ENCODE data around the gene TTC32. TPM values are rescaled to one million over a fixed set of nuclear protein-coding genes. Genes with fewer than 3 reads are reported as not detected.

TTC32 gene
- total and polyA plus RNA-seq, 2 of the 4 experiments (the other 2 are of a cell fraction): 1.1 to 3.9 TPM

- H4K5ac ChIP-seq (ENCODE audit: low read depth, low read length): no peak overlapping the region
- H3K56ac ChIP-seq (ENCODE audit: extremely low read depth, insufficient read depth, low read length): no peak overlapping the region
- H3K27me3 ChIP-seq (ENCODE audit: control insufficient read depth, insufficient read depth, low read length): no peaks in the 10 kb centered on the region
- DNase-seq (no peak), ATAC-seq (ENCODE audit: low read depth) (no peak)
- peaks cover 8% of the 10 kb centered on the region for H3K4me1 ChIP-seq (ENCODE audit: control insufficient read depth, insufficient read depth, low read length)
- no peak overlapping the region for H3K14ac ChIP-seq (replicated peaks; ENCODE audit: low read depth, low read length)
- H3K9me3 ChIP-seq (ENCODE audit: control insufficient read depth, insufficient read depth, low read length): no peaks in the 10 kb centered on the region
- no peak overlapping the region for H4K91ac ChIP-seq (ENCODE audit: insufficient read depth, low read depth, low read length)
- peaks cover 4% of the 10 kb centered on the region for H3K36me3 ChIP-seq (ENCODE audit: control insufficient read depth, insufficient read depth, low read length)
- no peak overlapping the region for H2AFZ ChIP-seq (replicated peaks; ENCODE audit: low read length, poor library complexity)
- H4K20me1 ChIP-seq (ENCODE audit: insufficient read depth, low read length): peaks cover 7% of the 10 kb centered on the region; the same call in 1 of the 2 replicates
- H3K4me2 ChIP-seq (ENCODE audit: low read depth, low read length): no peak overlapping the region
- no peak overlapping the region for H2AK9ac ChIP-seq (replicated peaks; ENCODE audit: low read depth, low read length, poor library complexity)
- TF ChIP-seq, protein P1, sequence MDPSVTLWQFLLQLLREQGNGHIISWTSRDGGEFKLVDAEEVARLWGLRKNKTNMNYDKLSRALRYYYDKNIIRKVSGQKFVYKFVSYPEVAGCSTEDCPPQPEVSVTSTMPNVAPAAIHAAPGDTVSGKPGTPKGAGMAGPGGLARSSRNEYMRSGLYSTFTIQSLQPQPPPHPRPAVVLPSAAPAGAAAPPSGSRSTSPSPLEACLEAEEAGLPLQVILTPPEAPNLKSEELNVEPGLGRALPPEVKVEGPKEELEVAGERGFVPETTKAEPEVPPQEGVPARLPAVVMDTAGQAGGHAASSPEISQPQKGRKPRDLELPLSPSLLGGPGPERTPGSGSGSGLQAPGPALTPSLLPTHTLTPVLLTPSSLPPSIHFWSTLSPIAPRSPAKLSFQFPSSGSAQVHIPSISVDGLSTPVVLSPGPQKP (IDR thresholded peaks at IDR 0.05; ENCODE audit: borderline replicate concordance, low read depth, low read length): no peak
- TF ChIP-seq RCOR1 (IDR thresholded peaks at IDR 0.05; ENCODE audit: insufficient replicate concordance, low read length) (no peak), BHLHE40 (IDR thresholded peaks at IDR 0.05; ENCODE audit: low read depth, low read length) (no peak), FOS (IDR thresholded peaks at IDR 0.05; ENCODE audit: low read depth, low read length) (no peak), POLR2A (IDR thresholded peaks at IDR 0.05; ENCODE audit: low read depth, low read length) (no peak), RFX5 (IDR thresholded peaks at IDR 0.05; ENCODE audit: low read depth, low read length) (no peak), RAD21 (IDR thresholded peaks at IDR 0.05; ENCODE audit: low read length) (no peak), MAFK (IDR thresholded peaks at IDR 0.05; ENCODE audit: low read depth, low read length) (no peak), CHD1 (IDR thresholded peaks at IDR 0.05; ENCODE audit: low read depth, low read length) (no peak), MXI1 (IDR thresholded peaks at IDR 0.05; ENCODE audit: borderline replicate concordance, low read depth, low read length) (no peak), MAZ (IDR thresholded peaks at IDR 0.05; ENCODE audit: borderline replicate concordance, low read depth, low read length) (no peak), USF2 (IDR thresholded peaks at IDR 0.05; ENCODE audit: low read depth, low read length) (no peak), NFE2L2 (IDR thresholded peaks at IDR 0.05; ENCODE audit: low read depth, low read length) (no peak), SMC3 (IDR thresholded peaks at IDR 0.05; ENCODE audit: low read depth, low read length) (no peak), CTCF (conservative IDR thresholded peaks at IDR 0.05; ENCODE audit: low read depth, low read length) (no peak)
- no peak overlapping the region for H3K27ac ChIP-seq (ENCODE audit: insufficient read depth, low read length)
- 0 out of 2 replicates have a peak, but pooled peaks cover 3% of the 10 kb centered on the region for H3K9me1 ChIP-seq (ENCODE audit: insufficient read depth, low read length)
- H3K23ac ChIP-seq (ENCODE audit: low read depth, low read length): no peak overlapping the region
- H2BK5ac ChIP-seq (ENCODE audit: low read depth, low read length, poor library complexity, severe bottlenecking): no peak overlapping the region
- CTCF ChIA-PET: no interaction called here
- H3K79me1 ChIP-seq (ENCODE audit: low read depth in 1 of 2, low read length in 2 of 2): peaks cover 7 to 31% of the 10 kb centered on the region in 2 experiments
- no peak overlapping the region for H2BK20ac ChIP-seq (ENCODE audit: low read depth, low read length)
- dilution Hi-C loops (cut with HindIII; ENCODE audit: low sequenced_read_pairs, unreplicated experiment) (no loop called here), in situ Hi-C loops (cut with MboI; ENCODE audit: low sequenced_read_pairs) (no loop called here), intact Hi-C loops (cut with micrococcal nuclease) (no loop called here)
- no peak overlapping the region for H3K4ac ChIP-seq (ENCODE audit: low read depth, low read length)
- H2AK5ac ChIP-seq (ENCODE audit: low read depth, low read length): no peak overlapping the region
- no peak overlapping the region for H4K8ac ChIP-seq (ENCODE audit: low read depth in 2 of 2, low read length in 2 of 2)
- no peak overlapping the region for H3K9ac ChIP-seq (ENCODE audit: low read depth, low read length)
- no TSS peak for BruUV-seq (replicated peaks)
- H2BK120ac ChIP-seq (ENCODE audit: low read depth, low read length): no peak overlapping the region
- H2BK15ac ChIP-seq (ENCODE audit: low read depth, low read length): no peak overlapping the region
- POLR2A ChIA-PET (ENCODE audit: unreplicated experiment): interaction anchor here (0.5 kb wide), 1 partner anchor 1142 kb away, joined by 3 read pairs; no protein-coding TSS in a partner anchor
- no peak overlapping the region for H3K18ac ChIP-seq (ENCODE audit: low read depth, low read length)
- no CpG with 5 or more reads among the region's 4 CpGs for WGBS, 2 experiments (ENCODE audit: extremely low coverage in 2 of 2, insufficient read length in 1 of 2)
- no peak overlapping the region for H3K4me3 ChIP-seq (ENCODE audit: insufficient read depth, low read depth, low read length)
These were observed 7.5 kb downstream of the TTC32 start for GRCh38 chr2:19894134-19894792.

Measured in IMR-90 (cell line).